Suprapubic skin (tissue), 4 donors: ENCODE data around the gene NOC4L. TPM values are rescaled to one million over a fixed set of nuclear protein-coding genes. Genes with fewer than 3 reads are reported as not detected.
"Not testable (repeated sequence)": the region's sequence is repeated elsewhere in the genome, so short reads cannot be mapped to it uniquely, and the experiment has no call there.

Experiments used
- DNase-seq, 2 donors: peaks; one replicate each; pipeline ENCODE4 v3.0.0-alpha.2; 2019; ENCODE audit warnings: low spot score in 2 of 2
- H3K27ac ChIP-seq: fragments of 200-600 bp; sonication (generic); one replicate; pipeline ENCODE4 v1.5.1; 2019
- H3K27me3 ChIP-seq: fragments of 200-600 bp; sonication (generic); one replicate; pipeline ENCODE4 v1.5.1; 2019
- H3K36me3 ChIP-seq: fragments of 200-600 bp; sonication (generic); one replicate; pipeline ENCODE4 v1.5.1; 2019
- H3K4me1 ChIP-seq: fragments of 200-600 bp; sonication (generic); one replicate; pipeline ENCODE4 v1.5.1; 2019
- H3K4me3 ChIP-seq: fragments of 200-600 bp; sonication (generic); one replicate; pipeline ENCODE4 v1.5.1; 2019; ENCODE audit warnings: mild to moderate bottlenecking
- H3K9me3 ChIP-seq: fragments of 200-600 bp; sonication (generic); one replicate; pipeline ENCODE4 v1.5.1; 2019
- EP300 ChIP-seq: sonication (generic); formaldehyde crosslinking; IDR thresholded peaks from one replicate; pipeline ENCODE4 v1.6.1; 2017; ENCODE audit warnings: antibody characterized with exemption
- POLR2A ChIP-seq, 2 donors: fragments of 450-650 bp; IDR thresholded peaks; one replicate each; pipeline ENCODE4 v1.6.1; 2017; ENCODE audit warnings: antibody characterized with exemption in 2 of 2, mild to moderate bottlenecking in 2 of 2, moderate library complexity in 2 of 2
- POLR2AphosphoS5 ChIP-seq, 3 donors: sonication (generic); formaldehyde crosslinking; IDR thresholded peaks; one replicate each; pipeline ENCODE4 v1.6.1; 2017; ENCODE audit warnings: antibody characterized with exemption in 3 of 3
- WGBS: methylation state at CpG from one replicate; pipeline ENCODE4 v1.1.5; 2018; 5-methylcytosine and 5-hydroxymethylcytosine counted together
- total RNA-seq, 4 donors: library from RNA; depleted of rRNA; stranded (reverse); fragments of >200 nt; gene quantifications; one replicate each; pipeline ENCODE4 v1.1.0, GENCODE V29; 2016
- TF ChIP-seq, protein P1 (sequence below), 2 donors: fragments of 200-600 bp in 1 of 2; fragments of 450-650 bp in 1 of 2; sonication (generic) in 1 of 2; IDR thresholded peaks; one replicate each; pipeline ENCODE4 v1.5.1; 2016 to 2019; ENCODE audit warnings: antibody characterized with exemption in 2 of 2, mild to moderate bottlenecking in 1 of 2, moderate library complexity in 1 of 2

NOC4L gene
- total RNA-seq, 4 donors from 2014 or later = 13.9 to 20.4 (median 16.0) TPM

DNA sequence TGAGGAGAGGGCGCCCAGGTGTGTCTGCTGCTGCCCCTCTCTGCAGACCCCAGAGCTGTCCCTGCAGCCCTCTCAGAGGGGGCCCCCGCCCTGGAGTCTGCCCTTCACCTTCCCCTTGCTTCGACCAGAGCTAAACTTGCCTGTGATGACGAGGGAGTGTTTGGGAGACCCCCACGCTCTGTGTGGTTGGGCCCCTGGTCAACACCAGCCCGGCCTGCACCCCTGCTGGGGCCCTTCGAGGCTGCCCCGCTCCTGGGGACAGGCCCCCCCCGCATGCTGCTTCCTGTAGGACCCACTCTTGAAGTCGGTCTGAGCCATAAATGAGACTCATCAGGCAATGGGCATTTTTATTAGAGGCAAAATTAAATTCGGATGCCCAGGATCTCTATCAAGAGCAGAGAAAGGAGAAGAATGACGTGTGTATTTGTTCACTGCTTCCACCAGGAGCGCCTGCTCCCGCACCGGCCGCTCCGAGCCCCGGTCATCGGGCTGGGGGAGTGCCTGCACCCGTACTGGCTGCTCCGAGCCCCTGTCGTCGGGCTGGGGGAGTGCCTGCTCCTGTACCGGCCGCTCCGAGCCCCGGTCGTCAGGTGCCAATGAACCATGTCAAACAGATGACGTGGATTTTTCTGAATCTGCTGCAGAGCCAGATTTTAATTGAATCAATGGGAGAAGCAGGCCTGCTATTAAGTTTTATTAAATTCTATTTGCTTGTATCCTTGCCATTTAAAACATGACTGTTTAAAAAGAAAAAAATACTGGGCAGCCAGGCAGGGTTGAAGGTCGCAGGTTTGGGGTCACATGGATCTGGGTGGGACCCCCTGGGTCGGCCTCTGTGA, 47.7 kb downstream of the NOC4L start:
- no peak for DNase-seq
- H3K4me3 ChIP-seq = no peak overlapping the region
- H3K36me3 ChIP-seq = no peaks in the 10 kb centered on the region
- H3K9me3 ChIP-seq = no peaks in the 10 kb centered on the region
- TF ChIP-seq POLR2AphosphoS5 (IDR thresholded peaks at IDR 0.05) = no peak
- no peak for TF ChIP-seq EP300
- no peak for TF ChIP-seq POLR2A (IDR thresholded peaks at IDR 0.05)
- TF ChIP-seq, protein P1, sequence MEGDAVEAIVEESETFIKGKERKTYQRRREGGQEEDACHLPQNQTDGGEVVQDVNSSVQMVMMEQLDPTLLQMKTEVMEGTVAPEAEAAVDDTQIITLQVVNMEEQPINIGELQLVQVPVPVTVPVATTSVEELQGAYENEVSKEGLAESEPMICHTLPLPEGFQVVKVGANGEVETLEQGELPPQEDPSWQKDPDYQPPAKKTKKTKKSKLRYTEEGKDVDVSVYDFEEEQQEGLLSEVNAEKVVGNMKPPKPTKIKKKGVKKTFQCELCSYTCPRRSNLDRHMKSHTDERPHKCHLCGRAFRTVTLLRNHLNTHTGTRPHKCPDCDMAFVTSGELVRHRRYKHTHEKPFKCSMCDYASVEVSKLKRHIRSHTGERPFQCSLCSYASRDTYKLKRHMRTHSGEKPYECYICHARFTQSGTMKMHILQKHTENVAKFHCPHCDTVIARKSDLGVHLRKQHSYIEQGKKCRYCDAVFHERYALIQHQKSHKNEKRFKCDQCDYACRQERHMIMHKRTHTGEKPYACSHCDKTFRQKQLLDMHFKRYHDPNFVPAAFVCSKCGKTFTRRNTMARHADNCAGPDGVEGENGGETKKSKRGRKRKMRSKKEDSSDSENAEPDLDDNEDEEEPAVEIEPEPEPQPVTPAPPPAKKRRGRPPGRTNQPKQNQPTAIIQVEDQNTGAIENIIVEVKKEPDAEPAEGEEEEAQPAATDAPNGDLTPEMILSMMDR (IDR thresholded peaks at IDR 0.05) = no peak
- no peak overlapping the region for H3K27ac ChIP-seq
- 77% methylated on average over 29 of the region's 31 CpGs for WGBS
- peaks cover 18% of the 10 kb centered on the region for H3K27me3 ChIP-seq
- peaks cover 13% of the 10 kb centered on the region for H3K4me1 ChIP-seq

DNA sequence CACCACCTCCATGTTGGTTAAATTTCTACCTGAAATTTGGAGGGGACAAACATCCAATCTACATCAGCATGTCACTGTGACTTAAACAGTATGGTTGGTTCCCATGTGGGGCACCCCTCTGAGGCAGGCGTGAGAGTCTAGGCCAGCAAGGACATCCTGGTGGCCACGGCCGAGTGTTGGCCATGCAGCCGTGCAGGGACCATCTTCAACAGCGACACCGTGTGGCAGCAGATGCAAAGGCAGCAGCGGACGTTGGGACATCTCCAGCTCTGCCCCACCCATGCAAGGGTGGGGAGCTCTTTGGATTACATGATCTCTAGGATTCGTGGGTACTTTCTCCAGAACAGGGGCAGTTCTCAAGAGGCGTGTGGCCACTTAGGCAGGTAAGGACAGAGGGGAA, 49.8 kb downstream of the NOC4L start:
- whole genome bisulfite sequencing = 48% methylated on average over 5 of the region's 10 CpGs
- TF ChIP-seq POLR2AphosphoS5 (IDR thresholded peaks at IDR 0.05) = no peak
- TF ChIP-seq, protein P1 (IDR thresholded peaks at IDR 0.05) = peak in 1 of 2 donors; percentile 7
- no peaks in the 10 kb centered on the region for H3K36me3 ChIP-seq

GRCh38 chr12:132194556-132194955, 50.3 kb downstream of the NOC4L start:
- DNase-seq = no peak
- 69% methylated on average over 6 of the region's 8 CpGs for WGBS
- Histone ChIP-seq H3K36me3 (no peaks in the 10 kb centered on the region), H3K27ac (no peak overlapping the region), H3K9me3 (no peaks in the 10 kb centered on the region), H3K4me1 (peaks cover 7% of the 10 kb centered on the region), H3K4me3 (no peak overlapping the region), H3K27me3 (peaks cover 27% of the 10 kb centered on the region)
- TF ChIP-seq EP300 = no peak

More for the DNA sequence above, 49.8 kb downstream of the NOC4L start:
- H3K27me3 ChIP-seq = peaks cover 22% of the 10 kb centered on the region
- peaks cover 11% of the 10 kb centered on the region for H3K4me1 ChIP-seq
- DNase-seq = no peak
- H3K4me3 ChIP-seq = no peak overlapping the region
- H3K9me3 ChIP-seq = no peaks in the 10 kb centered on the region
- H3K27ac ChIP-seq = no peak overlapping the region

GRCh38 chr12:132195242-132195641, 51.0 kb downstream of the NOC4L start:
- H3K4me3 ChIP-seq, H3K27ac ChIP-seq, H3K36me3 ChIP-seq, H3K4me1 ChIP-seq, DNase-seq, H3K9me3 ChIP-seq: not testable (repeated sequence)
- H3K27me3 ChIP-seq = peaks cover 34% of the 10 kb centered on the region
- 67% methylated on average over 12 of the region's 12 CpGs for WGBS

DNA sequence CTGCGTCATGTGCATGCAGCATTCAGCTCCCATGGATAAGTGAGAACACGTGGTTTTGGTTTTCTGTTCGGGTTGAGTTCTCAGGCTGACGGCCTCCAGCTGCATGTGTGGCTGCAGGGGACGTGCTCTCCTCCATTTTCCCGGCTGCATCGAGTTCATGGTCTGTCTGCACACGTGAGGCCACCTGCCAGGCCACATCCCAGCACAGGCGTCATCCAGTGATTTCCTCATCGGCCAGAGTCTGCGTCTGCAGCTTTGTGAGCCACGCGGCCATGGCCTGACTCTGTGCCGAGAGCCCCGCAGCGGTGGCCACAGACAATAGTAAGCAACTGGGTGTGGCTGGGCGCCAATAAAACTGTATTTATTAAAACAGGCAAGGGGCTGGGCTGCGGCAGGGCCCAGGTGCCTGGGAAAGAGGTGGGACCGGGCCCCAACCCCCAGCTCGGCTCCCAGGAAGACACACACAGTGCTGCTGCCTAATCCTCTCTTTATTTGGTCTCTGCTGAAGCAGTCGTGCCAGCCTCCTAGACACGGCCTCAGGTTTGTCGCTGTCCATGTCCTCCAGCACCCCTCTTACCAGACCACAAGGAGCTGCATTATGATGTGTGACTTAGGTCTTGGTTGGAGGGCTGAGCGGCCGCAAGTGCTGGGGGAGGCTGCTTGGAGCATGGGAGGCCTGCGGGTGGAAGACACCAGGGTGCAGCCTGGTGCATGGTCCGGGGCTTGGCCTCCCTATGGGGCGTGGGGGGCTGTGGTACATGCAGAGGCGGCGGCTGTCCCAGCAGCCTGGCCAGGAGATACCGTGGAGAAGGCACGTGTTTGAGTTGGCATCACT, 52.0 kb downstream of the NOC4L start:
- H3K27ac ChIP-seq = no peak overlapping the region
- DNase-seq = no peak

GRCh38 chr12:132196873-132197390, 52.7 kb downstream of the NOC4L start:
- peaks cover 43% of the 10 kb centered on the region for H3K27me3 ChIP-seq
- H3K4me1 ChIP-seq = no peaks in the 10 kb centered on the region
- H3K36me3 ChIP-seq = no peaks in the 10 kb centered on the region
- 91% methylated on average over 8 of the region's 22 CpGs for WGBS
- TF ChIP-seq, protein P1 (IDR thresholded peaks at IDR 0.05) = no peak
- no peak for TF ChIP-seq EP300
- TF ChIP-seq POLR2AphosphoS5 (IDR thresholded peaks at IDR 0.05) = no peak
- TF ChIP-seq POLR2A (IDR thresholded peaks at IDR 0.05) = no peak
- H3K9me3 ChIP-seq = no peaks in the 10 kb centered on the region
- H3K4me3 ChIP-seq = no peak overlapping the region
- no peak for DNase-seq
- no peak overlapping the region for H3K27ac ChIP-seq

More for the DNA sequence above, 52.0 kb downstream of the NOC4L start:
- H3K9me3 ChIP-seq = no peaks in the 10 kb centered on the region
- 72% methylated on average over 17 of the region's 32 CpGs for WGBS
- TF ChIP-seq POLR2A (IDR thresholded peaks at IDR 0.05) (no peak), POLR2AphosphoS5 (IDR thresholded peaks at IDR 0.05) (no peak), EP300 (no peak)
- no peaks in the 10 kb centered on the region for H3K36me3 ChIP-seq
- no peaks in the 10 kb centered on the region for H3K4me1 ChIP-seq
- no peak overlapping the region for H3K4me3 ChIP-seq
- peaks cover 41% of the 10 kb centered on the region for H3K27me3 ChIP-seq
